Measurements from ENCODE around the gene A4GALT. TPM values are rescaled to one million over a fixed set of nuclear protein-coding genes. Genes with fewer than 3 reads are reported as not detected.

The A4GALT gene
- total and polyA plus RNA-seq, 2 of the 13 experiments (the other 11 are each of a cell fraction or from before 2014, with no cell fraction given), result 0.09 to 1.1 TPM

- TF ChIP-seq, protein P1, sequence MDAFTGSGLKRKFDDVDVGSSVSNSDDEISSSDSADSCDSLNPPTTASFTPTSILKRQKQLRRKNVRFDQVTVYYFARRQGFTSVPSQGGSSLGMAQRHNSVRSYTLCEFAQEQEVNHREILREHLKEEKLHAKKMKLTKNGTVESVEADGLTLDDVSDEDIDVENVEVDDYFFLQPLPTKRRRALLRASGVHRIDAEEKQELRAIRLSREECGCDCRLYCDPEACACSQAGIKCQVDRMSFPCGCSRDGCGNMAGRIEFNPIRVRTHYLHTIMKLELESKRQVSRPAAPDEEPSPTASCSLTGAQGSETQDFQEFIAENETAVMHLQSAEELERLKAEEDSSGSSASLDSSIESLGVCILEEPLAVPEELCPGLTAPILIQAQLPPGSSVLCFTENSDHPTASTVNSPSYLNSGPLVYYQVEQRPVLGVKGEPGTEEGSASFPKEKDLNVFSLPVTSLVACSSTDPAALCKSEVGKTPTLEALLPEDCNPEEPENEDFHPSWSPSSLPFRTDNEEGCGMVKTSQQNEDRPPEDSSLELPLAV (CRISPR knock-in tag; conservative IDR thresholded peaks at IDR 0.05; ENCODE audit: low read depth), result no peak
- TF ChIP-seq, protein P2, sequence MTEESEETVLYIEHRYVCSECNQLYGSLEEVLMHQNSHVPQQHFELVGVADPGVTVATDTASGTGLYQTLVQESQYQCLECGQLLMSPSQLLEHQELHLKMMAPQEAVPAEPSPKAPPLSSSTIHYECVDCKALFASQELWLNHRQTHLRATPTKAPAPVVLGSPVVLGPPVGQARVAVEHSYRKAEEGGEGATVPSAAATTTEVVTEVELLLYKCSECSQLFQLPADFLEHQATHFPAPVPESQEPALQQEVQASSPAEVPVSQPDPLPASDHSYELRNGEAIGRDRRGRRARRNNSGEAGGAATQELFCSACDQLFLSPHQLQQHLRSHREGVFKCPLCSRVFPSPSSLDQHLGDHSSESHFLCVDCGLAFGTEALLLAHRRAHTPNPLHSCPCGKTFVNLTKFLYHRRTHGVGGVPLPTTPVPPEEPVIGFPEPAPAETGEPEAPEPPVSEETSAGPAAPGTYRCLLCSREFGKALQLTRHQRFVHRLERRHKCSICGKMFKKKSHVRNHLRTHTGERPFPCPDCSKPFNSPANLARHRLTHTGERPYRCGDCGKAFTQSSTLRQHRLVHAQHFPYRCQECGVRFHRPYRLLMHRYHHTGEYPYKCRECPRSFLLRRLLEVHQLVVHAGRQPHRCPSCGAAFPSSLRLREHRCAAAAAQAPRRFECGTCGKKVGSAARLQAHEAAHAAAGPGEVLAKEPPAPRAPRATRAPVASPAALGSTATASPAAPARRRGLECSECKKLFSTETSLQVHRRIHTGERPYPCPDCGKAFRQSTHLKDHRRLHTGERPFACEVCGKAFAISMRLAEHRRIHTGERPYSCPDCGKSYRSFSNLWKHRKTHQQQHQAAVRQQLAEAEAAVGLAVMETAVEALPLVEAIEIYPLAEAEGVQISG (CRISPR knock-in tag; IDR thresholded peaks at IDR 0.05), result 0 out of 2 replicates have a peak, but pooled peaks have one; percentile 24
- peak; percentile 34; the same call in 1 of the 2 replicates for TF ChIP-seq KLF6 (CRISPR knock-in tag; IDR thresholded peaks at IDR 0.05)
- TF ChIP-seq SOX5 (CRISPR knock-in tag; IDR thresholded peaks at IDR 0.05; ENCODE audit: borderline replicate concordance), result peak; percentile 57; the same call in 1 of the 2 replicates
- peak; percentile 22; the same call in 1 of the 2 replicates for TF ChIP-seq MED1 (CRISPR knock-in tag; IDR thresholded peaks at IDR 0.05)
- TF ChIP-seq NR2F6 (IDR thresholded peaks at IDR 0.05), result peak; percentile 35; the same call in 1 of the 2 replicates
- TF ChIP-seq NR2F6 (CRISPR knock-in tag; IDR thresholded peaks at IDR 0.05), result peak; percentile 66
- TF ChIP-seq TCF7 (IDR thresholded peaks at IDR 0.05; ENCODE audit: low read depth), result no peak
- TF ChIP-seq MTA1 (CRISPR knock-in tag; IDR thresholded peaks at IDR 0.05; ENCODE audit: borderline replicate concordance), result peak; percentile 92
- TF ChIP-seq ZEB1 (IDR thresholded peaks at IDR 0.05; ENCODE audit: insufficient replicate concordance, low read depth), result no peak
- no peak for TF ChIP-seq ZNF414 (CRISPR knock-in tag; IDR thresholded peaks at IDR 0.05)
- no peak for TF ChIP-seq TFAP4 (IDR thresholded peaks at IDR 0.05; ENCODE audit: borderline replicate concordance, low read depth)
- TF ChIP-seq PHF8 (CRISPR knock-in tag; IDR thresholded peaks at IDR 0.05), result peak; percentile 12; the same call in 1 of the 2 replicates
- no peak for TF ChIP-seq DNMT3B (CRISPR knock-in tag; conservative IDR thresholded peaks at IDR 0.05)
- TF ChIP-seq SOX13 (IDR thresholded peaks at IDR 0.05), result no peak
- TF ChIP-seq SOX13 (CRISPR knock-in tag; conservative IDR thresholded peaks at IDR 0.05 in 1 of 2, IDR thresholded peaks at IDR 0.05 in 1 of 2), result peak in 1 of 2 experiments; percentile 58; a peak in 2 of 4 replicates
- peak; percentile 35; the same call in 1 of the 2 replicates for TF ChIP-seq HOXA3 (CRISPR knock-in tag; IDR thresholded peaks at IDR 0.05)
- 0 out of 2 replicates have a peak, but pooled peaks have one; percentile 9 for TF ChIP-seq SAFB2 (CRISPR knock-in tag; IDR thresholded peaks at IDR 0.05; ENCODE audit: borderline replicate concordance, low read depth)
- peak; percentile 68; the same call in 1 of the 2 replicates for TF ChIP-seq CBX5 (CRISPR knock-in tag; IDR thresholded peaks at IDR 0.05; ENCODE audit: borderline replicate concordance)
- TF ChIP-seq, protein P3, sequence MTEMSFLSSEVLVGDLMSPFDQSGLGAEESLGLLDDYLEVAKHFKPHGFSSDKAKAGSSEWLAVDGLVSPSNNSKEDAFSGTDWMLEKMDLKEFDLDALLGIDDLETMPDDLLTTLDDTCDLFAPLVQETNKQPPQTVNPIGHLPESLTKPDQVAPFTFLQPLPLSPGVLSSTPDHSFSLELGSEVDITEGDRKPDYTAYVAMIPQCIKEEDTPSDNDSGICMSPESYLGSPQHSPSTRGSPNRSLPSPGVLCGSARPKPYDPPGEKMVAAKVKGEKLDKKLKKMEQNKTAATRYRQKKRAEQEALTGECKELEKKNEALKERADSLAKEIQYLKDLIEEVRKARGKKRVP (CRISPR knock-in tag; IDR thresholded peaks at IDR 0.05), result peak in 1 of 2 experiments; percentile 33; a peak in 2 of 4 replicates
- TF ChIP-seq MATR3 (CRISPR knock-in tag; IDR thresholded peaks at IDR 0.05), result no peak
- TF ChIP-seq TBX2 (CRISPR knock-in tag; IDR thresholded peaks at IDR 0.05; ENCODE audit: borderline replicate concordance), result peak; percentile 67
- peak; percentile 50; the same call in 1 of the 2 replicates for TF ChIP-seq ERF (CRISPR knock-in tag; IDR thresholded peaks at IDR 0.05)
Measured at GRCh38 chr22:42688241-42689211, 32.1 kb downstream of the A4GALT start (continued).

Measured in HepG2 (cell line).